Natural killer cell treated with Interleukin-12 subunit alpha and Interleukin-12 subunit beta and Interleukin-15 and Interleukin-18, amount 100 ng/mL, for 72 hours (primary cell): ENCODE data around the gene MPO. TPM values are rescaled to one million over a fixed set of nuclear protein-coding genes. Genes with fewer than 3 reads are reported as not detected.

Experiments used
- ATAC-seq, 2 donors: fragments of 150-1000 bp; cut with Tn5 transposase in 1 of 2; sonication (Bioruptor Pico), chemical (Tn5 transposase) in 1 of 2; 2 replicates each; pipeline ENCODE4 v1.10.0; 2021
- DNase-seq: peaks from one replicate; pipeline ENCODE4 v3.0.0; 2022; ENCODE audit warnings: low spot score
- H3K27ac Mint-ChIP-seq, 2 donors: 1 replicate in 1 of 2; 2 replicates in 1 of 2; pipeline ENCODE4 v1.8.0; 2022; ENCODE audit warnings: mixed read lengths in 2 of 2, mild to moderate bottlenecking in 1 of 2, moderate library complexity in 1 of 2
- H3K27me3 Mint-ChIP-seq, 2 donors: 1 replicate in 1 of 2; 2 replicates in 1 of 2; pipeline ENCODE4 v1.8.0; 2022; ENCODE audit warnings: mixed read lengths in 2 of 2
- H3K36me3 Mint-ChIP-seq: one replicate; pipeline ENCODE4 v1.8.0; 2022; ENCODE audit warnings: mixed read lengths
- H3K4me1 Mint-ChIP-seq, 2 donors: 1 replicate in 1 of 2; 2 replicates in 1 of 2; pipeline ENCODE4 v1.8.0; 2022; ENCODE audit warnings: low read depth in 2 of 2, mixed read lengths in 2 of 2, mild to moderate bottlenecking in 1 of 2
- H3K4me3 Mint-ChIP-seq: one replicate; pipeline ENCODE4 v1.8.0; 2022; ENCODE audit warnings: mixed read lengths
- H3K9me3 Mint-ChIP-seq: 2 replicates; pipeline ENCODE4 v1.8.0; 2022; ENCODE audit warnings: mixed read lengths
- total RNA-seq, 2 donors: library from RNA; stranded (reverse); gene quantifications; one replicate each; pipeline ENCODE4 v1.2.3, GENCODE V29; 2022

Gene MPO
- total RNA-seq, 2 donors from 2014 or later, result not detected

GRCh38 chr17:58306131-58306951 is 25.6 kb upstream of the MPO start:
- no peaks in the 10 kb centered on the region for H3K27me3 Mint-ChIP-seq
- no peak overlapping the region for H3K4me3 Mint-ChIP-seq
- H3K36me3 Mint-ChIP-seq, result no peaks in the 10 kb centered on the region
- ATAC-seq (no peak), DNase-seq (no peak)
- H3K4me1 Mint-ChIP-seq, result peaks cover 0 to 13% of the 10 kb centered on the region in 2 donors
- H3K27ac Mint-ChIP-seq, result peak overlapping the region in 1 of 2 donors; percentile 47
- H3K9me3 Mint-ChIP-seq, result no peaks in the 10 kb centered on the region

DNA sequence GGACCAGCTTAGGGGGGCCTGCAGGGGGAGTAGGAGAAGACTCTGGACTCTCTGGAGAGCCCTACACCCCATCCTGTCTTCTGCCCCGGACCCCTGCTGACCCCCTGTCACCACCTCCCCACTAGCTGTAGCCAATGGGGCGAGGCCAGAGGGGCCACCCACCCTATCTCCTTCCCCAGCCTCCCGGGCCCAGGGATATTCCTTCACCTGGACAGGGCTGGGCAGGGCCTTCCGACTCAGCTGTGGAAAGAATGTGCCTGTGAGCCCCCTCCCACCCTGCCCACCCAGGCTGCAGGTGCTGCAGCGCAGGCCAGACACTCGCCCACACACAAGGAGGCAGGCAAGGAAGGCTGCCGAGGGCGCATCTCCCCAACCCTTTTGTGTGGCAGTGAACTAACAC is 24.9 kb upstream of the MPO start:
- no peaks in the 10 kb centered on the region for H3K9me3 Mint-ChIP-seq
- DNase-seq (no peak), ATAC-seq (no peak)
- H3K4me1 Mint-ChIP-seq, result peaks cover 4 to 15% of the 10 kb centered on the region in 2 donors
- H3K27me3 Mint-ChIP-seq, result no peaks in the 10 kb centered on the region
- H3K36me3 Mint-ChIP-seq, result no peaks in the 10 kb centered on the region
- H3K4me3 Mint-ChIP-seq, result no peak overlapping the region
- peak overlapping the region in 1 of 2 donors; percentile 47 for H3K27ac Mint-ChIP-seq

GRCh38 chr17:58304750-58305486 is 24.2 kb upstream of the MPO start:
- Mint-ChIP-seq H3K9me3 (no peaks in the 10 kb centered on the region), H3K36me3 (no peaks in the 10 kb centered on the region), H3K27me3 (no peaks in the 10 kb centered on the region), H3K4me1 (peaks cover 11 to 14% of the 10 kb centered on the region in 2 donors), H3K4me3 (no peak overlapping the region), H3K27ac (no peak overlapping the region)
- ATAC-seq (no peak), DNase-seq (no peak)

DNA sequence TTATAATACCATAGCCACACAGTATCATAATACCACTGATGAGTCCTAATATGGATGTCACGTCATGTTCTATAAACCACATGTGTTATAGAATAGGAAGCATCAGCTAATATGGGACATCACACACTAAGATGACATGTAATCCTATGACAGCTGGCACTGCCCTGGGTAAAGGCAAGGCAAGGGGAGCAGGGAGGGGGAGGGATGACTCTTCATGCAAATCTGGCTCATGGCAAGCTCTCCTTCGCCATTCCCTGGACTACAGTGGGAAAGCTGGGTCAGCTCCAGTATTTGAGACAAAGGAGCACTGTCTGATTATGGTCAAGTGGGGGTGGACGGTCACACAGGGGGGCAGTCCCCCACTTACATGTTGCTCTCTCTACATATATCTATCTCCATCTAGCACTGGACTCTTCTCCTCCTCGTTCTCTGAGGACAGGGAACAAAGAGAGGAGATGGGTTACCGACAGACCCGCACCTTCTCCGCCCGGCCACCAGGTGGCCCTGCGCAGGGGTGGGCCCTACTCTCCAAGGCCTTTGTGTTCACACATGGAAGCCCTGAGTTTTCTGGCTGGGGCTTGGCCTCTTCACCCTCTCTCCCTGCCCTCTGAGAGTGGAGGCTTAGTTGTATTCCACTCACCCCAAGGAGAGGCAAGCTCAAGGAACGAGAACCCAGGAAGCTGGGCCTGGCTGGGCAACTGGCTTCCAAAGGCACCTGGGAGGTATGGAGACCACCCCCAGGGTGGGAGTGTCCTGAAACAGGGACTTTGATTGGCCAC is 23.4 kb upstream of the MPO start:
- H3K4me1 Mint-ChIP-seq, result peaks cover 11 to 14% of the 10 kb centered on the region in 2 donors
- no peak overlapping the region for H3K4me3 Mint-ChIP-seq
- H3K27me3 Mint-ChIP-seq, result no peaks in the 10 kb centered on the region
- no peaks in the 10 kb centered on the region for H3K36me3 Mint-ChIP-seq
- ATAC-seq, result peak; percentile 65 to 74
- no peaks in the 10 kb centered on the region for H3K9me3 Mint-ChIP-seq
- H3K27ac Mint-ChIP-seq, result no peak overlapping the region
- no peak for DNase-seq

DNA sequence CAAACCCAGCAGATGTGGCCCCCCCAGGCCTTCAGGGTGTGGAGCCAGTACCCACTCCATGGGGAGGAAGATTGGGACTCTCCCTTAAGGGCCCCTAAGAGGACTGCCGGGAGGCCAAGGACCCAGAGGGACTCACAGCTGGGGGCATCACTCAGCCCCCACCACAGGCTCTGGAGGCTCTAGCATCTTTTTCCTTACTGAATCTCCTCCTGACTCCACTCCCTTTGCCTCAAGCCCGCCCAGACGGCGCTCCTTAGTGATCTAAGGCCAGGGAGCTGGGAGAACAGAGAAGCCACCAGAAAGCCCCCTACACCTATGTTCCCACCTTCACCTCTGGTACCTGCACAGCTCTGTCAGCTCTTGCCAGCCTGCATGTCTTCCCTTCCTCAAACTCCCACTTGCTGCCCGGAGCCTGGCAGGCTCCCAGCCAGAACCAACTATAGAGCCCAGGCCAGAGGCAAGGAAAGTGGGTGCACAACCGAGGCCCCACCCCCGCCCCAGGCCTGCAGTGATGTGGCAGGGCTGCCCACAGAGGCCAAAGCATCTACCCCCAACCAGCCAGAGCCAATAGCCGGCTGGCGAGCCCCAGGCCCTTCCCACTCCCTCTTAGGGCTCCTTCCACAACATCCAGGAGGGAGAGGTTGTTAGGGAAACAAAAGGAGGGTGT is 22.3 kb upstream of the MPO start:
- Mint-ChIP-seq H3K36me3 (no peaks in the 10 kb centered on the region), H3K4me1 (peaks cover 11 to 12% of the 10 kb centered on the region in 2 donors), H3K9me3 (no peaks in the 10 kb centered on the region), H3K27ac (no peak overlapping the region), H3K27me3 (no peaks in the 10 kb centered on the region), H3K4me3 (no peak overlapping the region)
- ATAC-seq, result peak in 1 of 2 donors; percentile 3
- no peak for DNase-seq

DNA sequence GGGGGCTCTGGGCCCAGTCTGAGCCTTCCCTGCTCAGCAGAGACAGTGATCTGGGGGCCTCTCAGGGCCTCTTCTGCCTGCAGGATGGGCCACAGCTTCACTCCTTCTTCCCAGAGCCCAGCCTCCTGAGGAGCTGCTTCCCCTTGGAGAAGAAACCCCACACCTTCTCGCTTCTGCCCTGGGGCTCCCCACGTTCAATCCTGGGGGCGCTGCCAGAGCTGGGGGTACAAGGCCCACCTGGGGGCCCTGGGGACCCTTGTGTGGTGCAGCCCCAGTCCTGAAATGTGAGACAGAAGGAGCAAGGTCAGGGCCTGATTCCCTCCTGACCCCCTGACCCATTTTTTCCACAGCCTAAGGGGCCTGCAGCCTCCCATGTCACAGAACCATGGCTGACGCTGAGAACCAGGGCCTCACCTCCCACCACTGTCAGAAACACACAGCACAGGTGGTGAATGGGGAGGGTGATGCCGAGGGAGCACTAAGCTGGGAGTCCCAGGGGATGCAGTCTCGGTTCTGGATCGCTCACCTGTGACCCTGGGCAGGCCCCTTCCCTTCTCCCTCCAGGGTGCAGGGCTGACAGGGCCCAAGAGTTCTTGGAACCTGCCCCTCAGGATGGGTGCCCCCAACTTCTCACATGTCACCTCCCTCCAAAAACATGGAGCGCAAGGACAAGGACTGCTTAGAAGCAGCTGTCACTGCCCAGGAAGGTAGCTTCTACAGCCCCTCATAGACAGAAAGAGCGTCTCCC is 21.6 kb upstream of the MPO start:
- Mint-ChIP-seq H3K36me3 (no peaks in the 10 kb centered on the region), H3K4me3 (no peak overlapping the region), H3K27ac (no peak overlapping the region), H3K4me1 (peaks cover 11% of the 10 kb centered on the region in 2 donors), H3K9me3 (no peaks in the 10 kb centered on the region), H3K27me3 (no peaks in the 10 kb centered on the region)
- DNase-seq, result no peak
- ATAC-seq, result no peak

DNA sequence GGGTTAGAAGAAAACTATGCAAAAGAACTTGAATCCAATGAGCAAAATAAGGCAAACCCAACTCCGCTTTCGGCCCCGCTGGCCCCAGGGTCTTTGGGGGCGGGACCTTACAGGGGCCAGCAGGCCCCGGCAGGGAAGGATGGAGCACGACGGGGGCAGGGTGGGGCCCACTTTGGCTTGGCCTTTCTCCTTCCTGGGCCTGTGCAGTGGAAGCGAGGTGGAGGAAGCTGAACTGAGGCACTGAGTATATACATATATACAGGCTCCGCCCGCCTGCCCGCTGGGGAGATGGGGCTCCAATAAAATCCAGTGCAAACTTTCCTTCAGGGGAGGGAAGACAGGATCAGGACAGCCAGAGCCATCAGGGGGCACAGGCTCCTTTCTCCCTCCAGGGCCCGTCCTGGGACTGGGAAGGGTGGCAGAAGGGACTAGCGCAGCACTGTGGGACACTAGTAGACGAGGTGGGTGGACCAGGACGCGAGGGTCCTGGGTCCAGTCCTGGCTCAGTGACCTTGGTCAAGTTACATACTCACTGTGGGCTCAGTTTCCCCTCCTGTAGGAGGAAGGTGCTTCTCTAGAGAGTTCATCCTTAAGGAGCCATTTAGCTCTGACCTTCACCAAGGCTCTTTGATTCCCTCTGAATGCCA is 20.9 kb upstream of the MPO start:
- Mint-ChIP-seq H3K27ac (no peak overlapping the region), H3K27me3 (no peaks in the 10 kb centered on the region), H3K4me3 (no peak overlapping the region), H3K9me3 (no peaks in the 10 kb centered on the region), H3K36me3 (no peaks in the 10 kb centered on the region), H3K4me1 (peaks cover 6 to 11% of the 10 kb centered on the region in 2 donors)
- ATAC-seq (no peak), DNase-seq (no peak)

DNA sequence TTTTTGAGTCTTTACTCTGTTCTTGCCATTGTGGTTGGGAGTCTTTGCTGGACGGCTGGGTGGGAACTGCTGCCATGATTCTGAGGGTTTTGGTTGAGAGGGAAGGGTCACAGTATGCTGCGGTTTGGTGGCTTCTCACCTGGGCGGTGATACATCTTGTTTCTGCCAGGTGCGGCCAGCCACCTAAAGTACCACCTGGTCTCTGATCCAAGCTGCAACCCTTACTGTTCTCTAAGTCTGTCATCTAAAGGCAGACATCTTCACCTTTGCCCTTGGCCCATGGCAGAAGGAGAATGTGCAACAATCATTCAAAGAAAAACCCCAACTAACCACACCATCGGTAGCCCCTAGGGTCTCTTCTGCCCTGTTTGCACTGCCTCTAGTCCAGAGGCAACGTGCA is 19.6 kb upstream of the MPO start:
- no peak for ATAC-seq
- H3K9me3 Mint-ChIP-seq, result no peaks in the 10 kb centered on the region
- H3K4me3 Mint-ChIP-seq, result no peak overlapping the region
- peaks cover 6 to 11% of the 10 kb centered on the region in 2 donors for H3K4me1 Mint-ChIP-seq
- no peak for DNase-seq
- H3K27ac Mint-ChIP-seq, result no peak overlapping the region
- H3K27me3 Mint-ChIP-seq, result peaks cover 0 to 2% of the 10 kb centered on the region in 2 donors
- no peaks in the 10 kb centered on the region for H3K36me3 Mint-ChIP-seq

DNA sequence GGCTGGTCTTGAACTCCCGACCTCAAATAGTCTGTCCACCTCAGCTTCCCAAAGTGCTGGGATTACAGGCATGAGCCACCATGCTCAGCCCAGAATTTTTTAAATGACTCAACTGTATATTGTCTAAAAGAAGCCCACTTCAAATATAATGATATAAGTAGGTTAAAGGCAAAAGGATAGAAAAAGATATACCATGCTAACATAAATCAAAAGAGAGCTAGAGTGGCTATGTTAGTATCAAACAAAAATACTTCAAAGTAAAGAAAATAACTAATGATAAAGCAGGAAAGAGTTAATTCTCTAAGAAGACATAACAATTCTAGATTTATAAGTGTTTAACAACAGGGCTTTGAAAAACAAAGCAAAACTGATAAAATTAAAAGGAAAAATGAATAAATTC is 13.3 kb upstream of the MPO start:
- no peaks in the 10 kb centered on the region for H3K36me3 Mint-ChIP-seq
- no peaks in the 10 kb centered on the region for H3K4me1 Mint-ChIP-seq
- no peaks in the 10 kb centered on the region for H3K9me3 Mint-ChIP-seq
- H3K27ac Mint-ChIP-seq, result no peak overlapping the region
- no peak overlapping the region for H3K4me3 Mint-ChIP-seq
- peaks cover 14 to 29% of the 10 kb centered on the region in 2 donors for H3K27me3 Mint-ChIP-seq
- ATAC-seq (no peak), DNase-seq (no peak)

DNA sequence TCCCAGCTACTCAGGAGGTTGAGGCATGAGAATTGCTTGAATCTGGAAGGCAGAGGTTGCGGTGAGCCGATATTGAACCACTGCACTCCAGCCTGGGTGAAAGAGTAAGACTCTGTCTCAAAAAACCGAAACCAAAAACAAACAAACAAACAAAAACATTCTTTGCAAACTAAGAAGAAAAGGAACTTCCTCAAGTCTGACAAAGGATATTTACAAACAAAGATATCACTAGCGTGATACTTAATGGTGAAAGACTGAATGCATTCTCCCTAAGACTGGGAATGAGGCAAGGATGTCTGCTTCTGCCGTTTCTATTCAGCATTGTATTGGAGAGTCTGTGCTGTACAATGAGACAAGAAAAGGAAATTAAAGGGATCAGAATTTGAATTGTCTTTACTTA is 10.5 kb upstream of the MPO start:
- DNase-seq, result no peak
- Mint-ChIP-seq H3K9me3 (no peaks in the 10 kb centered on the region), H3K4me1 (no peaks in the 10 kb centered on the region), H3K27ac (no peak overlapping the region), H3K4me3 (no peak overlapping the region), H3K36me3 (no peaks in the 10 kb centered on the region), H3K27me3 (peaks cover 20 to 41% of the 10 kb centered on the region in 2 donors)
- no peak for ATAC-seq

DNA sequence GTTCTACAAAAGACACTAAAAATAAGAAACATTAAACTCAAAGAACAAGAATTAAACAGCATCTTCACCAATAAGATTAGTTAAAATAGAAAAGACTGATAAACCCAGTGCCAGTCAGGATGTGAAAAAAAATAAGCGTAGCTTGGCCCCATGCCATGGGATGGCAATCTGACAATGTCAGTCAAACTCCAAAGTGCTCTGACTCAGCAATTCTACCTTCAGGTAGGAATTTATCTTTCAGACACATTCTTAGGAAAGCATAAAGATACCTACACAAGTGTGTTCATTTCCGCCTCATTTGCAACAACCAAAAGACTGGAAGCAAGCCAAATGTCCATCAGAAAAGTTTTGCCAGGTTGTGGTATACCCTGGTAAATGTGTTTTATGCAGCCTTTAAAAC is 9.1 kb upstream of the MPO start:
- peaks cover 22 to 41% of the 10 kb centered on the region in 2 donors for H3K27me3 Mint-ChIP-seq
- no peaks in the 10 kb centered on the region for H3K4me1 Mint-ChIP-seq
- DNase-seq (no peak), ATAC-seq (no peak)
- no peaks in the 10 kb centered on the region for H3K36me3 Mint-ChIP-seq
- no peaks in the 10 kb centered on the region for H3K9me3 Mint-ChIP-seq
- H3K27ac Mint-ChIP-seq, result no peak overlapping the region
- no peak overlapping the region for H3K4me3 Mint-ChIP-seq

DNA sequence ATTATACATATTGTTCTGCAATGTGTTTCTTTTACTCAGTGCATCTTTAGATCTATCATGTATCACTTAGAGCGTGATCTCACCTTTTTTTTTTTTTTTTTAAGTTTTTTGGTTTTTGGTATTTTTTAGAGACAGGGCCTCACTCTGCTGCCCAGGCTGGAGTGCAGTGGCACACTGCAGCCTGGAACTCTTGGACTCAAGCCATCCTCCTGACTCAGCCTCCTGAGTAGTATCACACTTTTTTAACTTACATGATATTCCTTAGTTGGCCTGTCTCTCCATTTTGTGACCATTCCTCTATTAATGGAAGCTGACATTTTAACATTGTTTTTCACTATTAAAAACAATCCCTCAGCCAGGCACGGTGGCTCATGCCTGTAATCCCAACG is 4.7 kb upstream of the MPO start:
- Mint-ChIP-seq H3K27me3 (peaks cover 15 to 19% of the 10 kb centered on the region in 2 donors), H3K27ac (no peak overlapping the region), H3K4me1 (no peaks in the 10 kb centered on the region), H3K36me3 (no peaks in the 10 kb centered on the region), H3K4me3 (no peak overlapping the region), H3K9me3 (no peaks in the 10 kb centered on the region)
- DNase-seq, result no peak
- no peak for ATAC-seq
